Upper lobe of right lung (tissue), 1 donor: ENCODE data around the gene RERE. TPM values are rescaled to one million over a fixed set of nuclear protein-coding genes. Genes with fewer than 3 reads are reported as not detected.

ENCODE experiments used
- ATAC-seq: fragments of 200-7000 bp; cut with Tn5 transposase; one replicate; pipeline ENCODE4 v1.9.1; 2020; ENCODE audit warnings: mild to moderate bottlenecking, moderate library complexity
- DNase-seq: peaks from one replicate; pipeline ENCODE4 v3.0.0-alpha.2; 2020
- H3K27ac ChIP-seq: fragments of 200-600 bp; one replicate; pipeline ENCODE4 v1.8.0; 2022
- H3K27me3 ChIP-seq: fragments of 200-600 bp; one replicate; pipeline ENCODE4 v1.8.0; 2022; ENCODE audit warnings: mild to moderate bottlenecking
- H3K36me3 ChIP-seq: fragments of 200-600 bp; one replicate; pipeline ENCODE4 v1.8.0; 2022
- H3K4me1 ChIP-seq: fragments of 200-600 bp; one replicate; pipeline ENCODE4 v1.8.0; 2022
- H3K4me3 ChIP-seq: fragments of 200-600 bp; one replicate; pipeline ENCODE4 v1.8.0; 2022; ENCODE audit warnings: mild to moderate bottlenecking
- H3K9me3 ChIP-seq: fragments of 200-600 bp; one replicate; pipeline ENCODE4 v1.8.0; 2022
- intact Hi-C: fragments of 100-400 bp; cut with DNase I; formaldehyde crosslinking; loops from one replicate; pipeline ENCODE4 v1.11.0; 2022
- total RNA-seq: library from RNA; stranded (reverse); fragmentation: NEBNext Ultra II Directional; extraction: Animal tissue kit (Norgen Biotek cat#: 25700); gene quantifications from one replicate; pipeline ENCODE4 v1.2.1, GENCODE V29; 2021
- TF ChIP-seq, protein P1 (sequence below): fragments of 200-600 bp; IDR thresholded peaks from one replicate; pipeline ENCODE4 v1.8.0; 2022; ENCODE audit warnings: antibody characterized with exemption
- donor health status: DM: no; HTN: yes; CAD: no; lungs with severe emphysema.

The RERE gene
- total RNA-seq, 1 donor from 2014 or later = 99.6 TPM

DNA sequence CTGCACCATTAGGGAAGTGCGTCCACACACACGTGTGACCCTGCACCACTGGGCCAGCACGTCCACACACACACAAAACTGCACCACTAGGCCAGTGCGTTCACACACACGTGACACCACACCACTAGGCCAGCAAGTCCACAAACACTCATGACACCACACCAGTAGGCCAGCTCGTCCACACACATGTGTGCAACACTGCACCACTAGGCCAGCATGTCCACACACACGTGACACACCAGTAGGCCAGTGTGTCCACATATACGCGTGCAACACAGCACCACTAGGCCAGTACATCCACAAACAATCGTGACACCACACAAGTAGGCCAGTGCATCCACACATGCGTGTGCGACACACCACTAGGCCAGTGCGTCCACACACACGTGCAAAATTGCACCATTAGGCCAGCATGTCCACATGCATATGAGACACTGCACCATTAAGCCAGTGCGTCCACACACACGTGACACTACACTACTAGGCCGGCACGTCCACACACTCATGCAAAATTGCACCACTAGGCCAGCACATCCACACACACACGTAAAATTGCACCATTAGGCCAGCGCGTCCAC lies 264.5 kb downstream of the RERE start:
- peak; percentile 22 for ATAC-seq
- intact Hi-C loops = no loop called here
- Histone ChIP-seq H3K4me3 (no peak overlapping the region), H3K9me3 (no peaks in the 10 kb centered on the region), H3K27ac (no peak overlapping the region), H3K4me1 (peaks cover 8% of the 10 kb centered on the region), H3K36me3 (no peaks in the 10 kb centered on the region), H3K27me3 (no peaks in the 10 kb centered on the region)
- DNase-seq = no peak
- TF ChIP-seq, protein P1, sequence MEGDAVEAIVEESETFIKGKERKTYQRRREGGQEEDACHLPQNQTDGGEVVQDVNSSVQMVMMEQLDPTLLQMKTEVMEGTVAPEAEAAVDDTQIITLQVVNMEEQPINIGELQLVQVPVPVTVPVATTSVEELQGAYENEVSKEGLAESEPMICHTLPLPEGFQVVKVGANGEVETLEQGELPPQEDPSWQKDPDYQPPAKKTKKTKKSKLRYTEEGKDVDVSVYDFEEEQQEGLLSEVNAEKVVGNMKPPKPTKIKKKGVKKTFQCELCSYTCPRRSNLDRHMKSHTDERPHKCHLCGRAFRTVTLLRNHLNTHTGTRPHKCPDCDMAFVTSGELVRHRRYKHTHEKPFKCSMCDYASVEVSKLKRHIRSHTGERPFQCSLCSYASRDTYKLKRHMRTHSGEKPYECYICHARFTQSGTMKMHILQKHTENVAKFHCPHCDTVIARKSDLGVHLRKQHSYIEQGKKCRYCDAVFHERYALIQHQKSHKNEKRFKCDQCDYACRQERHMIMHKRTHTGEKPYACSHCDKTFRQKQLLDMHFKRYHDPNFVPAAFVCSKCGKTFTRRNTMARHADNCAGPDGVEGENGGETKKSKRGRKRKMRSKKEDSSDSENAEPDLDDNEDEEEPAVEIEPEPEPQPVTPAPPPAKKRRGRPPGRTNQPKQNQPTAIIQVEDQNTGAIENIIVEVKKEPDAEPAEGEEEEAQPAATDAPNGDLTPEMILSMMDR = no peak

DNA sequence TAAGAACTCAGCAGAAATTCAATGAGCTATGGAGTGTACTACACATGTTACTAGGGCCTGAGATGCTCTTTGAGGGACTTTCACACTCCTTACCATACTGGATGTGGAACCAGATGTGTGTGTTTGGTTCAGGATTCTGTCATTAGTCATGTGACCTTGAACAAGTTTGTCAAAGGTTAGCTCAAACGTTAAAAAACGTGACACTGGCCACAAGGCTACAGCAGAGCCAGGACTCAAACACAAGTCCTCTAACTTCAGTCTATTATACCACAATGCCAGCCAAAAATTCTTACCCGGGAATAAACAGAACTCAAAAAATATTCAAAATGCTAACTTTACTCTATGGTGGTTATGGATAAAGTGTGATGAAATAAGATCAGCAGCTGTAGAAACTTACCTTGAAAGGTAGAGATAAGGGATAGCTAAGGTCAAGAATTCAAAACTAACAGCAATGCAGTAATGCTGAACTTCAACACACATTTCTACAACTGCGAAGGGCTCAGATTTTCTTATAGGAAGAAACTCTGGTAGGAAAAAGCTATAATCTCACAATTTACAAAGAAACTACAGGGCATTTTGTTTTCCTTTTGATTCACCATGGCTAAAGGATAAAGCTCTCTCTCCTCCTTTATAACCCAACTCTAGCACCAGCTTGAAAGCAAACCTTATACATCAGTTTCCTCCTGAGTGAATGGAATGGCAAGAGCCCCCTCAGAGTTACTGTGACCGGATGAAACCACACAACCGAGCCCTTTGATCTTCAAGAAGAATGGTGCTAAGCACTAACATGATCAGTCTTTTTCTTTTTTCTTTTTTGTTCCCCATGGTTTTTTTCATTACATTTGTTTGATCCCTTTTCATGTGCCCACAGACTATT lies 265.6 kb downstream of the RERE start:
- DNase-seq (no peak), ATAC-seq (no peak)
- TF ChIP-seq, protein P1 = no peak
- intact Hi-C loops = no loop called here
- Histone ChIP-seq H3K4me3 (no peak overlapping the region), H3K27ac (no peak overlapping the region), H3K4me1 (peaks cover 8% of the 10 kb centered on the region), H3K36me3 (no peaks in the 10 kb centered on the region), H3K27me3 (no peaks in the 10 kb centered on the region), H3K9me3 (no peaks in the 10 kb centered on the region)

DNA sequence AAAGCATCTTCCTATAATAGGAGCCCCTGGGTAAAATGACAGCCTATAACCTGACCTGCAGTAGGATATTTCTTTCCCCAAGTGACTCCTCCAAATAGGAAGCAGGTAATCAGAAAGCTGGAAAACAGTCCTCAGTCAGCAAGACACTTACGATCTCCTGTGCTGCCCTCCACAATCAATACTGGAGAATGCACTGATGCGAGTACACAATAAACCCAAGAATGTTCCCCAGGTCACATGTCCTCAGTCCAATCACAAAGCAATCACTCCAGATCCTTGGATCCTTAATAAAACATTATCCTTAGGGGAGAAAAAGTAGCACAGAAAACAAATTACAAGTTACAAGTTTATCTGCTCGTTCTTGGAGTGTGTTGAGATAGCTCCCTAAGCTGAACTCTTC lies 266.4 kb downstream of the RERE start:
- DNase-seq (no peak), ATAC-seq (no peak)
- Histone ChIP-seq H3K4me1 (peaks cover 8% of the 10 kb centered on the region), H3K27ac (no peak overlapping the region), H3K4me3 (no peak overlapping the region), H3K36me3 (no peaks in the 10 kb centered on the region), H3K27me3 (no peaks in the 10 kb centered on the region), H3K9me3 (no peaks in the 10 kb centered on the region)
- TF ChIP-seq, protein P1 = no peak
- intact Hi-C loops = no loop called here

DNA sequence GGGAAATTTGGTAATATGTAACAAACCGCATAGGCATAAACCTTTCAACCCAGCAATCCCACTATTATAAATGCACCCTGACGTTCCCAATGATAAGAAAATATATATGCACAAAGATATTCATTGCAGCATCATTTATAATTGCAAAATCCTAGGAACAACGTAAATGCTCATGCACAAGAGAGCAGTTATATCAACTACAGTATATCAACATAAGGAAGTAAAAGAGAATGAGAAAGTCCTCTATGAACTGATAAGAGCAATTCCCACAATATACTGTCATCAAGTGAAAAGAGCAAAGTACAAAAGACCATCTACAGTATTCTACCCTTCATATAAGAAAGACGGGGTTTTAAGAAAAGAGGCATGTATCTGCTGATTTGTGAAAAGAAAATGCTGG lies 269.6 kb downstream of the RERE start:
- no peaks in the 10 kb centered on the region for H3K27me3 ChIP-seq
- no peaks in the 10 kb centered on the region for H3K9me3 ChIP-seq
- no peaks in the 10 kb centered on the region for H3K36me3 ChIP-seq
- TF ChIP-seq, protein P1 = no peak
- ATAC-seq (no peak), DNase-seq (no peak)
- intact Hi-C loops = no loop called here
- no peak overlapping the region for H3K27ac ChIP-seq
- no peak overlapping the region for H3K4me3 ChIP-seq
- no peaks in the 10 kb centered on the region for H3K4me1 ChIP-seq

DNA sequence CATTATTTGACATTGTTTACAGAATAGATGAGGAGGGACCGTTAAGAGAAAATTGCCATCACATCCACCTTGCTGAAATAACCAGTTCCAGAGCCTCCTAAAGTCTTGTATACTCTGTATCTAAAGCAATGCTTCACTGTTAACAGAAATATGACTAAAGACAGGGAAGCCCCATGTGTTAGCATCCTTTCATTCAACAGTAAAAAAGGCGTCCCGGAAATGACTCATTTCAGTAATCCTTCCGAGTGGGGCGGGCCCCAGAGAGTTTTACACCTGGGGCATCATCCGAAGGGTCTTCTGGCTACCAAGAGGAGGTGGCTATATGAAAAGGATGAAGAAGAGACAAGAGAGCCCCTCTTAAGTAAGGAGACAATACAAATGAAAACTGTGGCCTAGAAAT lies 272.4 kb downstream of the RERE start:
- H3K4me3 ChIP-seq = no peak overlapping the region
- H3K27ac ChIP-seq = no peak overlapping the region
- H3K36me3 ChIP-seq = no peaks in the 10 kb centered on the region
- no peaks in the 10 kb centered on the region for H3K4me1 ChIP-seq
- H3K27me3 ChIP-seq = no peaks in the 10 kb centered on the region
- DNase-seq (no peak), ATAC-seq (no peak)
- TF ChIP-seq, protein P1 = no peak
- intact Hi-C loops = no loop called here
- no peaks in the 10 kb centered on the region for H3K9me3 ChIP-seq
